Keratinocyte (primary cell): Measurements from ENCODE around the gene STK17A. TPM values are rescaled to one million over a fixed set of nuclear protein-coding genes. Genes with fewer than 3 reads are reported as not detected.

Experiments
- DNase-seq: peaks from one replicate; pipeline ENCODE4 v3.0.0-alpha.2; 2011; ENCODE audit warnings: low read depth, missing footprints, low spot score
- FAIRE-seq: peaks from 2 replicates; lab custom pipeline; 2011; peaks lifted over from hg19 to GRCh38; lab: Jason Lieb, UNC
- H2AFZ ChIP-seq: 2 replicates; pipeline ENCODE4 v1.6.0; 2012; ENCODE audit warnings: low read length, control low read depth, inconsistent platforms; ENCODE audit not compliant: control insufficient read depth
- H3K27ac ChIP-seq: 2 replicates; pipeline ENCODE4 v1.5.1; 2011; ENCODE audit warnings: low read length; ENCODE audit not compliant: control insufficient read depth, insufficient read depth
- H3K27me3 ChIP-seq: 3 replicates; pipeline ENCODE4 v1.6.0; 2011; ENCODE audit warnings: low read length; ENCODE audit not compliant: control insufficient read depth, insufficient read depth; ENCODE audit errors: extremely low read depth
- H3K36me3 ChIP-seq, 2 experiments: 2 replicates in 1 of 2; 3 replicates in 1 of 2; pipeline ENCODE4 v1.5.1; 2011; ENCODE audit warnings: low read length in 2 of 2, mild to moderate bottlenecking in 1 of 2; ENCODE audit not compliant: control insufficient read depth in 2 of 2, insufficient read depth in 2 of 2; ENCODE audit errors: extremely low read depth in 1 of 2
- H3K4me1 ChIP-seq: 3 replicates; pipeline ENCODE4 v1.5.1; 2011; ENCODE audit warnings: low read length; ENCODE audit not compliant: control insufficient read depth, insufficient read depth; ENCODE audit errors: extremely low read depth
- H3K4me2 ChIP-seq: 3 replicates; pipeline ENCODE4 v1.6.0; 2011; ENCODE audit warnings: low read depth, low read length; ENCODE audit not compliant: control insufficient read depth, insufficient read depth; ENCODE audit errors: extremely low read depth
- H3K4me3 ChIP-seq, 3 experiments: fragments of 200-600 bp in 1 of 3; sonication (generic) in 1 of 3; 2 replicates in 2 of 3; 3 replicates in 1 of 3; pipeline ENCODE4 v1.5.1; 2011 to 2016; ENCODE audit warnings: low read length in 3 of 3, mild to moderate bottlenecking in 3 of 3, control low read depth in 2 of 3, inconsistent platforms in 1 of 3, low read depth in 1 of 3, mixed read lengths in 1 of 3, mixed run types in 1 of 3, moderate library complexity in 1 of 3; ENCODE audit not compliant: control insufficient read depth in 2 of 3, insufficient read depth in 2 of 3; ENCODE audit errors: extremely low read depth in 1 of 3
- H3K79me2 ChIP-seq: 2 replicates; pipeline ENCODE4 v1.6.0; 2012; ENCODE audit warnings: low read length; ENCODE audit not compliant: control insufficient read depth, insufficient read depth
- H3K9ac ChIP-seq: 3 replicates; pipeline ENCODE4 v1.6.0; 2011; ENCODE audit warnings: low read length; ENCODE audit not compliant: control insufficient read depth, insufficient read depth; ENCODE audit errors: extremely low read depth
- H3K9me1 ChIP-seq: 3 replicates; pipeline ENCODE4 v1.6.0; 2011; ENCODE audit warnings: low read length; ENCODE audit not compliant: control insufficient read depth, insufficient read depth; ENCODE audit errors: extremely low read depth
- H3K9me3 ChIP-seq: 2 replicates; pipeline ENCODE4 v1.5.1; 2012; ENCODE audit warnings: low read depth, low read length; ENCODE audit not compliant: control insufficient read depth
- H4K20me1 ChIP-seq: 3 replicates; pipeline ENCODE4 v1.6.0; 2011; ENCODE audit warnings: low read length; ENCODE audit not compliant: control insufficient read depth, insufficient read depth; ENCODE audit errors: extremely low read depth
- EZH2 ChIP-seq: IDR thresholded peaks from one replicate; pipeline ENCODE4 v1.6.1; 2012; ENCODE audit warnings: inconsistent platforms, mild to moderate bottlenecking, low read length, moderate library complexity
- dilution Hi-C: fragments of 300-500 bp; cut with MboI; formaldehyde crosslinking; loops from one replicate; pipeline ENCODE4 v1.7.0; 2020; ENCODE audit warnings: low sequenced_read_pairs; ENCODE audit not compliant: extremely low pct_ligation_motif_present
- polyA minus RNA-seq, 3 experiments: library from RNA; depleted of rRNA, polyadenylated mRNA; stranded (reverse); fragments of >200 nt; gene quantifications; 1 replicate in 1 of 3; 2 replicates in 1 of 3; 3 replicates in 1 of 3; pipeline ENCODE4 v1.2.3, GENCODE V29; 2011
- polyA plus RNA-seq, 5 experiments: library from polyadenylated mRNA; depleted of rRNA in 3 of 5; stranded (reverse) in 3 of 5; stranded (forward) in 1 of 5; unstranded in 1 of 5; fragments of >200 nt; gene quantifications; 1 replicate in 1 of 5; 2 replicates in 3 of 5; 3 replicates in 1 of 5; pipeline versions ENCODE4 v1.2.1 to v1.2.3, GENCODE V29; 2011 to 2012; ENCODE audit warnings: missing spikeins in 2 of 5, low read depth in 1 of 5, low replicate concordance in 1 of 5
- TF ChIP-seq, protein P1 (sequence below), 3 experiments: IDR thresholded peaks in 1 of 3; conservative IDR thresholded peaks in 1 of 3; optimal IDR thresholded peaks in 1 of 3; 2 replicates in 2 of 3; 3 replicates in 1 of 3; pipeline versions ENCODE3 to v1.5.1; 2011; ENCODE audit warnings: low read length in 3 of 3, mild to moderate bottlenecking in 3 of 3, moderate library complexity in 2 of 3, control low read depth in 1 of 3, inconsistent platforms in 1 of 3; ENCODE audit not compliant: insufficient read depth in 2 of 3; ENCODE audit errors: extremely low read depth in 1 of 3

Gene STK17A
- polyA plus RNA-seq (33.6 to 81.3 TPM (median 46.1 TPM) in 3 replicates), polyA minus RNA-seq (3.4 to 32.1 TPM (median 12.9 TPM) in 3 replicates)
- polyA plus RNA-seq (2011; ENCODE audit: low read depth): 30.4 TPM
- polyA plus RNA-seq (2011; cell fraction: cytosol; rRNA removed): 46.4 and 88.3 TPM in 2 replicates
- polyA plus RNA-seq (2011; cell fraction: nucleus; rRNA removed): 43.9 and 57.0 TPM in 2 replicates
- 55.1 and 72.2 TPM in 2 replicates for polyA plus RNA-seq (2012; ENCODE audit: low replicate concordance)
- polyA minus RNA-seq (2011; cell fraction: cytosol; rRNA and poly(A)+ RNA removed): 39.1 TPM
- 15.8 and 31.2 TPM in 2 replicates for polyA minus RNA-seq (2011; cell fraction: nucleus; rRNA and poly(A)+ RNA removed)

DNA sequence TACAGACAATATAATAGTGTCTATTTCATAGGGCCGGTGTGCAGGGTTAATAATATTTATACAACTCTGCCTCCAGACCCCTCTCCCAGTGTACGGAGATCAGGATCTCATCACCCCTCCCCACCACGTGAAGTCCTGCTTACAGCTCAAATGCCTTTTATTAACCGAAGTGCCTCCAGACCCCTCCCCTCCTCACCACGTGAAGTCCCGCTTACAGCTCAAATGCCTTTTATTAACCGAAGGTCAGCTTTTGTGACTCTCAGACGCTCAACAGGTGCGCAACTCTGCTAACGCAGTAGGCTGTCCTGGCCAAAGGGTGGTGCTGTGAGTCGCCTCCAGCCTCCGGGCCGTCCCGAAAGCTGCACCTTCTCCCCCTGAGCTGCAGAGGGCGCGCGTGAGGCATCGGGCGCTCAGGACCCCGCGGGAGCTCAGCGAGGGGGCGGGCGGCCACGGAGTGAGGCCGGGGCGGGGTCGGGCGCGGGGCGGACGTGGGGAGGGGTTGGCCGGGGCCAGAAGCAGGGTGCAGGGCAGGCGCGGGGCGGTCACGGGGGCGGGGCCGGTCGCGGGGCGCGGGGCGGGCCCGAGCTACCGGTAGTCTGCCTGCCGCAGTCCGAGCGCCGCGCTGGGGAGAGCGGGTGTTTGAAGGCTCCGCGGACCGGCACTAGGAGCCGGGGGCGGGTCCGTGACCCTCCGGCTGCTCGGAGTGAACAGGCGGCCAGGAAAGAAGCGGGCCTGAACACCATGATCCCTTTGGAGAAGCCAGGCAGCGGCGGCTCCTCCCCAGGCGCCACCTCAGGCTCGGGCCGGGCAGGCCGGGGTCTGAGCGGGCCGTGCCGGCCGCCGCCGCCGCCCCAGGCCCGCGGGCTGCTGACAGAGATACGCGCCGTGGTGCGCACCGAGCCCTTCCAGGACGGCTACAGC is at the start of gene STK17A:
TSS of gene STK17A (plus strand) at position 606 of the 921 bp plus-strand sequence. CDS start at position 742, 136 bp downstream.
- Histone ChIP-seq H3K4me2 (peak within 1 kb of the TSS; percentile 89), H3K4me3 (peak within 1 kb of the TSS; percentile 82 to 94 (median 86)), H3K27ac (peak within 1 kb of the TSS; percentile 73), H4K20me1 (peaks cover 7% of the 10 kb centered on the region), H3K9me1 (no peaks in the 10 kb centered on the region), H3K4me1 (peaks cover 13% of the 10 kb centered on the region), H3K36me3 (peaks cover 0 to 2% of the 10 kb centered on the region in 2 experiments), H2AFZ (no peak within 1 kb of the TSS), H3K79me2 (peaks cover 48% of the 10 kb centered on the region), H3K9ac (peak within 1 kb of the TSS; percentile 81), H3K27me3 (no peaks in the 10 kb centered on the region), H3K9me3 (no peaks in the 10 kb centered on the region)
- FAIRE-seq (peak; percentile 26), DNase-seq (no peak)
- dilution Hi-C loops: no loop called here
- TF ChIP-seq, protein P1, sequence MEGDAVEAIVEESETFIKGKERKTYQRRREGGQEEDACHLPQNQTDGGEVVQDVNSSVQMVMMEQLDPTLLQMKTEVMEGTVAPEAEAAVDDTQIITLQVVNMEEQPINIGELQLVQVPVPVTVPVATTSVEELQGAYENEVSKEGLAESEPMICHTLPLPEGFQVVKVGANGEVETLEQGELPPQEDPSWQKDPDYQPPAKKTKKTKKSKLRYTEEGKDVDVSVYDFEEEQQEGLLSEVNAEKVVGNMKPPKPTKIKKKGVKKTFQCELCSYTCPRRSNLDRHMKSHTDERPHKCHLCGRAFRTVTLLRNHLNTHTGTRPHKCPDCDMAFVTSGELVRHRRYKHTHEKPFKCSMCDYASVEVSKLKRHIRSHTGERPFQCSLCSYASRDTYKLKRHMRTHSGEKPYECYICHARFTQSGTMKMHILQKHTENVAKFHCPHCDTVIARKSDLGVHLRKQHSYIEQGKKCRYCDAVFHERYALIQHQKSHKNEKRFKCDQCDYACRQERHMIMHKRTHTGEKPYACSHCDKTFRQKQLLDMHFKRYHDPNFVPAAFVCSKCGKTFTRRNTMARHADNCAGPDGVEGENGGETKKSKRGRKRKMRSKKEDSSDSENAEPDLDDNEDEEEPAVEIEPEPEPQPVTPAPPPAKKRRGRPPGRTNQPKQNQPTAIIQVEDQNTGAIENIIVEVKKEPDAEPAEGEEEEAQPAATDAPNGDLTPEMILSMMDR (optimal IDR thresholded peaks at IDR 0.05 in 1 of 3, IDR thresholded peaks at IDR 0.05 in 1 of 3, conservative IDR thresholded peaks at IDR 0.05 in 1 of 3; ENCODE audit: extremely low read depth in 1 of 3, insufficient read depth in 2 of 3, low read length in 3 of 3): peak; percentile 96 to 99 (median 99)
- TF ChIP-seq EZH2: no peak

DNA sequence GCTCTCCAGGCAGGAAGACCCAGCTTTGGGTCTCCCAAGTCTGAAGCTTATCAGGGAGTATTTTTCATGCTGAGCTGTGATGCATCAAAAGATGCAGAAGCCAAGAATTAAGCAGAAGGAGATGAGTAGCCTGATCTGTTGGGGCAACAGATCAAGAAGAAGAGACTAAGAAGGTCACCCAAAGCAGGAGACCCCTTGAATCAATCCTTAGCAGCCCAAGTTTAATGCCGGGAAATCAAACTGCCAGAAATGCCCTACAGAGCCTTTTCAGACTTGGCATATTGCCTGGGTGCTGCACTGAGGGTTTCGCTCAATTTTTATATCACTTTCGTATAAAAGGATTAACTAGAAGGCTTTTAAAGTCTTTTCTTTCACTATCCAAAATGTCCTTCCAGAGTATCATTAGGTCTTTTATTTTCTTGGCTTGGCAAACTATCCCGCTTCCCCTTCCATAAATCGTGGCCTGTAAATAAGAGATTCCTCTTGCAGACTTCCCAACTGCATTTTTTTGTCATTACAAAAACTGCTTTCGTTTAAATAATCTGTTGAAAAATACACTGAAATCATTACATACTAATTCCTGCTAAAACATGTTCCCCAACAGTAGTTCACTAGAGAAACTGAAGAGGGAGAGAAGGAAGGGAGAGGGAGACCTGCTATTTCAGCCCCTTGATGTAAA is 49.0 kb upstream of the STK17A start:
- dilution Hi-C loops: no loop called here

More for the DNA sequence above, 49.0 kb upstream of the STK17A start:
- TF ChIP-seq EZH2: no peak
- TF ChIP-seq, protein P1 (optimal IDR thresholded peaks at IDR 0.05 in 1 of 3, IDR thresholded peaks at IDR 0.05 in 1 of 3, conservative IDR thresholded peaks at IDR 0.05 in 1 of 3; ENCODE audit: extremely low read depth in 1 of 3, insufficient read depth in 2 of 3, low read length in 3 of 3): no peak
- Histone ChIP-seq H3K9ac (no peak overlapping the region), H3K79me2 (no peaks in the 10 kb centered on the region), H3K36me3 (no peaks in the 10 kb centered on the region), H3K4me3 (no peak overlapping the region), H3K27me3 (peaks cover 7% of the 10 kb centered on the region), H3K27ac (no peak overlapping the region), H2AFZ (no peak overlapping the region), H3K4me2 (no peak overlapping the region), H3K9me3 (no peaks in the 10 kb centered on the region), H3K9me1 (no peaks in the 10 kb centered on the region), H4K20me1 (no peaks in the 10 kb centered on the region), H3K4me1 (peaks cover 16% of the 10 kb centered on the region)
- peak; percentile 74 for FAIRE-seq
- no peak for DNase-seq
